HuH-7 (cell line): Measurements from ENCODE around the gene ELAVL1.

ENCODE experiments used
- DNase-seq: peaks from one replicate; pipeline ENCODE4 v3.0.0; 2011; ENCODE audit warnings: low spot score

ELAVL1 gene

GRCh38 chr19:8021374-8021773, 15.9 kb upstream of the ELAVL1 start:
- no peak for DNase-seq

- DNase-seq = no peak
These were observed 15.2 kb upstream of the ELAVL1 start for GRCh38 chr19:8020681-8021080.

GRCh38 chr19:8017808-8018207, 12.4 kb upstream of the ELAVL1 start:
- DNase-seq = peak; percentile 59

GRCh38 chr19:8004723-8005513, 523 bp downstream of the ELAVL1 start:
- no peak for DNase-seq

GRCh38 chr19:8004001-8004400, 1.4 kb downstream of the ELAVL1 start:
- no peak for DNase-seq

GRCh38 chr19:8001995-8002849, 3.2 kb downstream of the ELAVL1 start:
- DNase-seq = peak; percentile 78

GRCh38 chr19:8001651-8001994, 3.8 kb downstream of the ELAVL1 start:
- no peak for DNase-seq

GRCh38 chr19:8000298-8001038, 5.0 kb downstream of the ELAVL1 start:
- DNase-seq = no peak

- no peak for DNase-seq
These were observed 6.1 kb downstream of the ELAVL1 start for GRCh38 chr19:7999376-7999775.

GRCh38 chr19:7997809-7998480, 7.5 kb downstream of the ELAVL1 start:
- DNase-seq = no peak

- DNase-seq = no peak
These were observed 8.6 kb downstream of the ELAVL1 start for GRCh38 chr19:7996883-7997282.

GRCh38 chr19:7995810-7996158, 9.7 kb downstream of the ELAVL1 start:
- DNase-seq = no peak

- DNase-seq = no peak
These were observed 10.3 kb downstream of the ELAVL1 start for GRCh38 chr19:7994928-7995809.

GRCh38 chr19:7994114-7994513, 11.3 kb downstream of the ELAVL1 start:
- DNase-seq = no peak

- no peak for DNase-seq
These were observed 11.9 kb downstream of the ELAVL1 start for GRCh38 chr19:7993560-7993959.

GRCh38 chr19:7992575-7992974, 12.9 kb downstream of the ELAVL1 start:
- no peak for DNase-seq

- no peak for DNase-seq
These were observed 16.3 kb downstream of the ELAVL1 start for GRCh38 chr19:7989071-7989575.

- DNase-seq = no peak
These were observed 17.1 kb downstream of the ELAVL1 start for GRCh38 chr19:7988307-7988706.

- no peak for DNase-seq
These were observed 18.2 kb downstream of the ELAVL1 start for GRCh38 chr19:7987114-7987768.

GRCh38 chr19:7986321-7987113, 18.9 kb downstream of the ELAVL1 start:
- no peak for DNase-seq
